LNCAP (cell line): Measurements from ENCODE around the gene PLOD1.

ENCODE experiments used
- TF ChIP-seq, protein P1 (sequence below): fragments of 450-650 bp; IDR thresholded peaks from 2 replicates; pipeline ENCODE4 v1.5.1; 2017; ENCODE audit warnings: mild to moderate bottlenecking

PLOD1 gene

DNA sequence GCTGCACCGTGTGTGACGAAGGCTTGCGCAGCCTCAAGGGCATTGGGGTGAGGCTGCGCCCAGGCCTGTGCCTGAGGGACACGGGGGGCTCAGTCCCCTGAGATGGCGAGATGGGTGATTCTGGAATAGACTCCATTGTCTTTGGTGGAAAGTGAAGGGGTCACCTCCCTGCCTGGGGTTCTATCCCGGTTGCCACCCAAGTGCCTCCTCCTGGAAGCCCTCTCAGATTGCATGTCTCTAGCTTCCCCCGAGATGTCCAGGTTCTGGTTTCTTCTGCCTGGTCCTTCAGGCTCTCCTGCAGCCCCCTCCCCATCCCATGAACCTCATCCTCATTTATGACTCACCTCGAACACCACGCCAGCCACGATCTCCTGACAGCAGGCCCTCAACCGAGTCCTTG is 23.4 kb downstream of the PLOD1 start:
- TF ChIP-seq, protein P1, sequence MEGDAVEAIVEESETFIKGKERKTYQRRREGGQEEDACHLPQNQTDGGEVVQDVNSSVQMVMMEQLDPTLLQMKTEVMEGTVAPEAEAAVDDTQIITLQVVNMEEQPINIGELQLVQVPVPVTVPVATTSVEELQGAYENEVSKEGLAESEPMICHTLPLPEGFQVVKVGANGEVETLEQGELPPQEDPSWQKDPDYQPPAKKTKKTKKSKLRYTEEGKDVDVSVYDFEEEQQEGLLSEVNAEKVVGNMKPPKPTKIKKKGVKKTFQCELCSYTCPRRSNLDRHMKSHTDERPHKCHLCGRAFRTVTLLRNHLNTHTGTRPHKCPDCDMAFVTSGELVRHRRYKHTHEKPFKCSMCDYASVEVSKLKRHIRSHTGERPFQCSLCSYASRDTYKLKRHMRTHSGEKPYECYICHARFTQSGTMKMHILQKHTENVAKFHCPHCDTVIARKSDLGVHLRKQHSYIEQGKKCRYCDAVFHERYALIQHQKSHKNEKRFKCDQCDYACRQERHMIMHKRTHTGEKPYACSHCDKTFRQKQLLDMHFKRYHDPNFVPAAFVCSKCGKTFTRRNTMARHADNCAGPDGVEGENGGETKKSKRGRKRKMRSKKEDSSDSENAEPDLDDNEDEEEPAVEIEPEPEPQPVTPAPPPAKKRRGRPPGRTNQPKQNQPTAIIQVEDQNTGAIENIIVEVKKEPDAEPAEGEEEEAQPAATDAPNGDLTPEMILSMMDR: no peak

DNA sequence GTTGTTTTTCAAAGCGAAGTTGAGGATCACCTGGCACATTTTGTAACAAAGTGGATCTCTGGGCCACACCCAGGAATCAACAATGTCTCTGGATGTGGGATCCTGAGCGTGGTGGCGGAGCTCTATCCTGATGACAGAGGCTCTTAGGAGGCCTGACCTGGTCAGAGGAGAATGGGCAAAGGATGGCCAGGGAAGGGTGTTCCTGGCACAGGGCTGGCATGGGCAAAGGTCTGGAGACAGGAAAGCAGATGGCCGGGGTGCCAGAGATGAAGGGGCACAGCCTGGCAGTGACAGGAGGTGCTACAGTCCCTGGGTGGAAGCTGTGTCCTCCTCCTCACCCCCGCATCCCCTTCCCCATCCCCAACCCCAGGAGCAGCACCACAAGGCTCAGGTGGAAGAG is 25.8 kb downstream of the PLOD1 start:
- TF ChIP-seq, protein P1: no peak

DNA sequence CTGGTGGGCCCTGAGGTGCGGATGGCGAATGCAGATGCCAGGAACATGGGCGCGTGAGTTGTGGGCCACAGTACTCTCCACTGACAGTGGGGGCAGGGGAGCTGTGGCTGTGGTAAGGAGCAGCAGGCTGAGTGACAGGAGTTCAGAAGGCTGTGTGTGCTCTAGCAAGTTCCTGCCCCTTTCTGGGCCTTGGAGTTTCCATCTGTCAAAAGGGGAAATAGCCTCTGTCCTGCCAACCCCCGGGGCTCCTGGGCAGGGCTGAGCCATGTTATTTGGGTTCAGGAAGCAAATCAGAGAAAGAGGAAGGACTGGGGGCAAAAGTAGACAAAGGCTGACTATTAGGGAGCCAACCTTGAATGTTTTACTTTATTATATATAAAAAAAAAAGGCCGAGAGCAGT is 26.2 kb downstream of the PLOD1 start:
- TF ChIP-seq, protein P1: no peak

DNA sequence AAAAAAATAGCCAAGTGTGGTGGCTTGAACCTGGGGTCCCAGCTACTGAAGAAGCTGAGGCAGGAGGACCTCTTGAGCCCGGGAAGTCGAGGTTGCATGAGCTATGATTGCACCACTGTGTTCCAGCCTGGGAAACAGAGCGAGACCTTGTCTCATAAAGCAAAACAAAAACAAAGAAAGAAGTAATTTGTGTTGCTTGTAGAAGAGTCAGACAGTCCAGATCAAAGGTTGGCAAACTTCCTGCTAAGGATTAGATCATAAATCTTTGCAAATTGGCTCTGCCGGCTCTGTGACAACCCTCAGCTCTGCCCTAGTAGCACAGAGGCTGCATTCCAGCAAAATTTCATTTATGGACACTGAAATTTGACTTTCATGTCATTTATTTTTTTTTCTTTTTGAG is 26.7 kb downstream of the PLOD1 start:
- TF ChIP-seq, protein P1: no peak

DNA sequence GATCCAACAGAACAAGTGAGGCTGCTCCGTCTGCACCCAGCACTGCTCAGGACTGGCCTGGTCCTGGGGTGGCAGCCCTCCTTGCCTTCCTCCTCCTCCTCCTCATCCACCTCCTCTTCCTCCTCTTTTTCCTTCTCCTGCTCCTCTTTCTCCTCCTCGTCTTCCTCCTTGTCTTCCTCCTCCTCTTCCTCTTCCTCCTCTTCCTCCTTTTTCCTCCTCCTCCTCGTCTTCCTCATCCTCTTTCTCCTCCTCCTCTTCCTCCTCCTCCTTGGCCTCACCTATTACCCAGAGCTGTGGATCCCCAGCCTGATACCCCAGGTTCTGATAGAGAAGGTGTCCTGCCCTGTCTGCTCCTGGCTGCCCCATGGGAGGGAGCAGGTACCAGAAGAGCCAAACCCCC is 29.1 kb downstream of the PLOD1 start:
- TF ChIP-seq, protein P1: no peak

DNA sequence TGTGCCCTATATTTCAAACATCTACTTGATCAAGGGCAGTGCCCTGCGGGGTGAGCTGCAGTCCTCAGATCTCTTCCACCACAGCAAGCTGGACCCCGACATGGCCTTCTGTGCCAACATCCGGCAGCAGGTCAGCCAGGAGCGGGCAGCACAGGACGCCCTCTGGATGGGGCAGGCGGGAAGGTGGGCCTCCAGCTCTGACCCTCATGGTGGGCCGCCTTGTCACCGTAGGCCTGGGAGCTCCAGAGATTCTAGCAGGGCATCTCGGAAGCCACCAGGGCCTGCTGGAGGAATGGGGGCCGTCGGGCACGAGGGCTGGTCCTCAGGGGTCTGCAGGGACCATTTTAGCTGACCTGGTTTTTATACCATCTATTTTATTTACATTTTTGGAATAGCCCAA is 30.1 kb downstream of the PLOD1 start:
- TF ChIP-seq, protein P1: no peak

DNA sequence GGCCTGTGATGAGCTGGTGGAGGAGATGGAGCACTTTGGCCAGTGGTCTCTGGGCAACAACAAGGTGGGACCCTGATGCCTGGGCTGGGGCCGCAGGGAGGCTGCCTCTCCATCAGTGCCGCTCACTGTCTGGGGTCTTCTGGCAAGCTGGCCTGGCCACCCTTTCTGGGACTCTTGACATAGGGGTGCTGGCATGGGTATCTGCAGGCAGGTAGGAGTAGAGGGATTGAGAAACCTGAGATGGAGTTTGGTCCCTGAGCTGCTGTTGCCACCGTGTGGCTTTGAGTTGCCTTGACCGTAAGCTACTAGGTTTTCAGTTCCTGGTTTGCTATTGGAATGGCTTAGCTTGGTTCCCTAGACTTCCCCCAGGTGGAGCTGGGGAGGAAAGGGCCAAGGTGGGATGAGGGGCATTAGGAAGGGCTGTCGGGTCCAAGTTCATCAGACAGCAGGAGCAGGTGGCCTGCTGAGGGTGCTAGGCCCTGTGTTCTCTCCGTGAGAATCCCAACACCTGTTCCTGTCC is 32.6 kb downstream of the PLOD1 start:
- TF ChIP-seq, protein P1: no peak
